A375 (cell line): ENCODE measurements around the gene ATP1B1. TPM values are rescaled to one million over a fixed set of nuclear protein-coding genes. Genes with fewer than 3 reads are reported as not detected.

Source experiments
- small RNA-seq: library from RNA; depleted of rRNA; stranded (forward); fragments of <200 nt; gene quantifications from one replicate; pipeline ENCODE3, GENCODE V24; 2014
- total RNA-seq: library from RNA; depleted of rRNA; stranded (reverse); fragments of >200 nt; shearing (Covaris generic); gene quantifications from 2 replicates; pipeline ENCODE4 v1.2.3, GENCODE V29; 2014; rRNA removed

Gene ATP1B1
- total RNA-seq: 32.8 and 35.6 TPM in 2 replicates

GRCh38 chr1:169106095-169106920 lies at the start of gene ATP1B1:
TSS of gene ATP1B1 (plus strand) at chr1:169106690. CDS start at chr1:169106830, 140 bp downstream.

Small RNAs within 50 kb of the gene (small RNA-seq; reads per million reads assigned to genes)
- gene RNA5SP66: not detected
